Measurements from ENCODE around the gene OVCA2. TPM values are rescaled to one million over a fixed set of nuclear protein-coding genes. Genes with fewer than 3 reads are reported as not detected.

Gene OVCA2
- total RNA-seq, 1 experiment from 2014 or later = 27.3 TPM

GRCh38 chr17:2002767-2003329 is 39.0 kb upstream of the OVCA2 start (continued):
- TF ChIP-seq RAD21 (IDR thresholded peaks at IDR 0.05; ENCODE audit: low read depth) = no peak
- TF ChIP-seq CBX3 (IDR thresholded peaks at IDR 0.05; ENCODE audit: low read depth) = no peak
- no peak for TF ChIP-seq EZH2phosphoT487 (IDR thresholded peaks at IDR 0.05; ENCODE audit: borderline replicate concordance)
- no peak for TF ChIP-seq TCF7L2 (IDR thresholded peaks at IDR 0.05; ENCODE audit: borderline replicate concordance, extremely low read depth, insufficient read depth, insufficient read length)
- TF ChIP-seq ZBTB33 (IDR thresholded peaks at IDR 0.05; ENCODE audit: extremely low read depth, insufficient replicate concordance, low read length) = no peak
- TF ChIP-seq MAX (IDR thresholded peaks at IDR 0.05) = no peak
- no peak for TF ChIP-seq SIN3A (IDR thresholded peaks at IDR 0.05; ENCODE audit: low read depth)

- no peak for ATAC-seq
- ChIA-PET POLR2A (no interaction called here), RAD21 (ENCODE audit: low non-redundant PET in 1 of 2, low total read pairs in 2 of 2, uncharacterized antibody in 2 of 2, unreplicated experiment in 2 of 2) (no interaction called here), CTCF (no interaction called here)
- Histone ChIP-seq H3K9ac (ENCODE audit: low read length) (no peak overlapping the region), H3K27ac (ENCODE audit: low read depth, low read length) (no peak overlapping the region), H3K36me3 (ENCODE audit: control insufficient read depth in 1 of 2, insufficient read depth in 2 of 2, low read length in 2 of 2) (no peaks in the 10 kb centered on the region), H2AFZ (ENCODE audit: low read depth, low read length, poor library complexity, severe bottlenecking) (no peak overlapping the region), H3K9me3 (ENCODE audit: control insufficient read depth in 1 of 2, insufficient read depth in 1 of 2, low read depth in 1 of 2, low read length in 2 of 2) (no peaks in the 10 kb centered on the region), H3K9me2 (ENCODE audit: insufficient read depth) (no peaks in the 10 kb centered on the region), H3K4me3 (replicated peaks in 1 of 2; ENCODE audit: low read depth in 1 of 2, low read length in 2 of 2) (no peak overlapping the region), H4K20me1 (ENCODE audit: insufficient read depth) (no peaks in the 10 kb centered on the region), H3K27me3 (ENCODE audit: insufficient read depth, low read length) (no peaks in the 10 kb centered on the region), H3K4me2 (ENCODE audit: low read length) (no peak overlapping the region), H3K79me2 (ENCODE audit: insufficient read depth, low read length) (no peaks in the 10 kb centered on the region), H3K4me1 (ENCODE audit: control insufficient read depth in 1 of 2, insufficient read depth in 2 of 2, low read length in 2 of 2) (peaks cover 7 to 9% of the 10 kb centered on the region in 2 experiments; a peak in 2 of 4 replicates)
- DNase-seq (ENCODE audit: low read depth, low spot score) = no peak
- intact Hi-C loops (cut with micrococcal nuclease) = no loop called here
- TF ChIP-seq SIN3A (IDR thresholded peaks at IDR 0.05; ENCODE audit: low read depth) (no peak), POLR2A (IDR thresholded peaks at IDR 0.05; ENCODE audit: borderline replicate concordance, extremely low read depth, insufficient read depth, insufficient read length) (no peak), CEBPB (IDR thresholded peaks at IDR 0.05; ENCODE audit: low read depth) (no peak), MAX (IDR thresholded peaks at IDR 0.05) (no peak), YY1 (IDR thresholded peaks at IDR 0.05; ENCODE audit: extremely low read depth, insufficient replicate concordance, low read depth, low read length) (no peak), ZFX (IDR thresholded peaks at IDR 0.05) (no peak), EZH2phosphoT487 (IDR thresholded peaks at IDR 0.05; ENCODE audit: borderline replicate concordance) (no peak)
- BruUV-seq (replicated peaks) = no TSS peak
Observed at GRCh38 chr17:2003525-2003924, 38.3 kb upstream of the OVCA2 start.

Data from HCT116 (cell line).